SK-N-MC (cell line): ENCODE results near the gene MYH16.

Experiments used
- EZH2 ChIP-seq: fragments of 200-600 bp; sonication (generic); IDR thresholded peaks from one replicate; pipeline ENCODE4 v1.6.1; 2017; ENCODE audit warnings: antibody characterized with exemption
- FOXP2 ChIP-seq: optimal IDR thresholded peaks from 2 replicates; pipeline ENCODE3; 2011; ENCODE audit warnings: mild to moderate bottlenecking, moderate library complexity; ENCODE audit not compliant: insufficient read depth; ENCODE audit errors: extremely low read length, control extremely low read depth
- POLR2AphosphoS5 ChIP-seq: IDR thresholded peaks from 2 replicates; pipeline ENCODE4 v1.6.1; 2012; ENCODE audit warnings: mild to moderate bottlenecking, low read depth, low read length, borderline replicate concordance

- TF ChIP-seq POLR2AphosphoS5 (no peak), EZH2 (no peak), FOXP2 (no peak)
Measured at GRCh38 chr7:99270702-99271101, 1.9 kb upstream of the MYH16 start.
